DND-41 (cell line): ENCODE results near the gene INO80.

Experiments
- ATAC-seq: fragments of 200-7000 bp; cut with Tn5 transposase; 3 replicates; pipeline ENCODE4 v1.9.1; 2021; ENCODE audit warnings: low read depth; ENCODE audit not compliant: insufficient read depth
- DNase-seq: peaks from one replicate; pipeline ENCODE4 v3.0.0-alpha.2; 2020
- H2AFZ ChIP-seq: 2 replicates; pipeline ENCODE4 v1.6.0; 2012; ENCODE audit warnings: low read depth, low read length
- H3K27ac ChIP-seq: 2 replicates; pipeline ENCODE4 v1.5.1; 2012; ENCODE audit warnings: low read length, inconsistent platforms
- H3K27me3 ChIP-seq: fragments of 200-600 bp; sonication (generic); 2 replicates; pipeline ENCODE4 v1.6.0; 2012; ENCODE audit warnings: low read length, mild to moderate bottlenecking, inconsistent platforms; ENCODE audit not compliant: insufficient read depth, poor library complexity
- H3K36me3 ChIP-seq: 2 replicates; pipeline ENCODE4 v1.5.1; 2012; ENCODE audit warnings: low read length, inconsistent platforms; ENCODE audit not compliant: insufficient read depth
- H3K4me1 ChIP-seq: 2 replicates; pipeline ENCODE4 v1.5.1; 2012; ENCODE audit warnings: mild to moderate bottlenecking, low read length; ENCODE audit not compliant: insufficient read depth
- H3K4me2 ChIP-seq: 2 replicates; pipeline ENCODE4 v1.6.0; 2012; ENCODE audit warnings: mild to moderate bottlenecking, moderate library complexity, low read length, inconsistent platforms; ENCODE audit not compliant: insufficient read depth
- H3K4me3 ChIP-seq, 2 experiments: fragments of 200-600 bp in 1 of 2; shearing (Covaris generic) in 1 of 2; 2 replicates each; pipeline ENCODE4 v1.5.1; 2012 to 2016; ENCODE audit warnings: inconsistent platforms in 2 of 2, low read length in 2 of 2, mild to moderate bottlenecking in 2 of 2, low read depth in 1 of 2, moderate library complexity in 1 of 2
- H3K79me2 ChIP-seq: 2 replicates; pipeline ENCODE4 v1.6.0; 2012; ENCODE audit warnings: low read length, inconsistent platforms; ENCODE audit not compliant: insufficient read depth
- H3K9ac ChIP-seq: 2 replicates; pipeline ENCODE4 v1.6.0; 2012; ENCODE audit warnings: low read depth, mild to moderate bottlenecking, inconsistent platforms, low read length, moderate library complexity
- H3K9me3 ChIP-seq: 2 replicates; pipeline ENCODE4 v1.5.1; 2012; ENCODE audit warnings: low read length, moderate library complexity, mild to moderate bottlenecking, inconsistent platforms; ENCODE audit not compliant: insufficient read depth, severe bottlenecking
- H4K20me1 ChIP-seq: 2 replicates; pipeline ENCODE4 v1.6.0; 2012; ENCODE audit warnings: low read length; ENCODE audit not compliant: insufficient read depth
- EZH2 ChIP-seq: IDR thresholded peaks from 3 replicates; pipeline ENCODE4 v1.6.1; 2012; ENCODE audit warnings: borderline replicate concordance, low read depth, mild to moderate bottlenecking, moderate library complexity, low read length, inconsistent platforms; ENCODE audit not compliant: severe bottlenecking
- TF ChIP-seq, protein P1 (sequence below): IDR thresholded peaks from 2 replicates; pipeline ENCODE4 v1.5.1; 2012; ENCODE audit warnings: borderline replicate concordance, low read length, moderate library complexity, mild to moderate bottlenecking; ENCODE audit not compliant: poor library complexity, severe bottlenecking; ENCODE audit errors: extremely low read depth

The INO80 gene

DNA sequence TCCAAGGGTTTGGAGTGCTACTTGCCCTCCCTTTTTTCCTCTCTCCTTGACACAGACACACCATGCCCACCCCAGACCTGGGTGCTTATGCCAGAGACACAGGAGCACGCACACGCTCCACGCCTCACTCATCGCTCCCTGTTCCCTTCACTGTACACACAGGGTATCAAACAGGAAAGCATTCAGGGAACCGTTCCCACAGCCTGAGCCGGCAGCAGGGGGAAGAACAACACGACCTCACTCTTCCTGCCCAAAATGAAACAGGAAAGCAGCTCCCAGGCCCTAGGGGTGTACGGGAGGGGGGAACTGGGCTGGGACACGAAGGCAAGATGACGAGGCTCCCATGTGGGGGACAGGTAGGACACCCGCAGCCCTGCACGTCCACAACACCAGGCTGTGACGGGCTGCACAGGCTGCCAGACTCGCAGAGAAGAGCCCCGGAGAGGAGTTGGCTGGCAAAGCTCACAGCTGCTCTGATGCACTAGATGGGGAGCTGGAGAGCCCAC is 175.7 kb downstream of the INO80 start:
- Histone ChIP-seq H3K4me1 (peaks cover 32% of the 10 kb centered on the region), H3K79me2 (no peaks in the 10 kb centered on the region), H3K36me3 (no peaks in the 10 kb centered on the region), H3K27me3 (no peaks in the 10 kb centered on the region), H3K4me3 (no peak overlapping the region), H2AFZ (no peak overlapping the region), H4K20me1 (peaks cover 3% of the 10 kb centered on the region), H3K9me3 (no peaks in the 10 kb centered on the region), H3K4me2 (no peak overlapping the region), H3K9ac (no peak overlapping the region), H3K27ac (no peak overlapping the region)
- TF ChIP-seq, protein P1, sequence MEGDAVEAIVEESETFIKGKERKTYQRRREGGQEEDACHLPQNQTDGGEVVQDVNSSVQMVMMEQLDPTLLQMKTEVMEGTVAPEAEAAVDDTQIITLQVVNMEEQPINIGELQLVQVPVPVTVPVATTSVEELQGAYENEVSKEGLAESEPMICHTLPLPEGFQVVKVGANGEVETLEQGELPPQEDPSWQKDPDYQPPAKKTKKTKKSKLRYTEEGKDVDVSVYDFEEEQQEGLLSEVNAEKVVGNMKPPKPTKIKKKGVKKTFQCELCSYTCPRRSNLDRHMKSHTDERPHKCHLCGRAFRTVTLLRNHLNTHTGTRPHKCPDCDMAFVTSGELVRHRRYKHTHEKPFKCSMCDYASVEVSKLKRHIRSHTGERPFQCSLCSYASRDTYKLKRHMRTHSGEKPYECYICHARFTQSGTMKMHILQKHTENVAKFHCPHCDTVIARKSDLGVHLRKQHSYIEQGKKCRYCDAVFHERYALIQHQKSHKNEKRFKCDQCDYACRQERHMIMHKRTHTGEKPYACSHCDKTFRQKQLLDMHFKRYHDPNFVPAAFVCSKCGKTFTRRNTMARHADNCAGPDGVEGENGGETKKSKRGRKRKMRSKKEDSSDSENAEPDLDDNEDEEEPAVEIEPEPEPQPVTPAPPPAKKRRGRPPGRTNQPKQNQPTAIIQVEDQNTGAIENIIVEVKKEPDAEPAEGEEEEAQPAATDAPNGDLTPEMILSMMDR = no peak
- no peak for TF ChIP-seq EZH2
- ATAC-seq = no peak
- no peak for DNase-seq

DNA sequence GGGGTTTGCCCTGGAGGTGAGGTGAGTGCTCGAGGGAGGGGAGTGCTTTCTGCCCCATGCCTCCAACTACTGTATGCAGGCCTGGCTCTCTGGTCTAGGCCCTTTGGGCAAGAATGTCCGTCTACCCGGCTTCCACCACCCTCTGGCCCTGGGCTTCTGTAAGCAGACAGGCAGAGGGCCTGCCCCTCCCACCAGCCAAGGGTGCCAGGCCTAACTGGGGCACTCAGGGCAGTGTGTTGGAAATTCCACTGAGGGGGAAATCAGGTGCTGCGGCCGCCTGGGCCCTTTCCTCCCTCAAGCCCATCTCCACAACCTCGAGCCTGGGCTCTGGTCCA is 177.6 kb downstream of the INO80 start:
- Histone ChIP-seq H3K4me3 (no peak overlapping the region), H4K20me1 (peaks cover 3% of the 10 kb centered on the region), H3K27ac (no peak overlapping the region), H3K36me3 (no peaks in the 10 kb centered on the region), H3K27me3 (no peaks in the 10 kb centered on the region), H3K9me3 (no peaks in the 10 kb centered on the region), H3K9ac (no peak overlapping the region), H3K4me2 (no peak overlapping the region), H3K79me2 (no peaks in the 10 kb centered on the region), H3K4me1 (peaks cover 30% of the 10 kb centered on the region), H2AFZ (no peak overlapping the region)
- ATAC-seq = no peak
- no peak for TF ChIP-seq EZH2
- TF ChIP-seq, protein P1 = no peak
- no peak for DNase-seq

DNA sequence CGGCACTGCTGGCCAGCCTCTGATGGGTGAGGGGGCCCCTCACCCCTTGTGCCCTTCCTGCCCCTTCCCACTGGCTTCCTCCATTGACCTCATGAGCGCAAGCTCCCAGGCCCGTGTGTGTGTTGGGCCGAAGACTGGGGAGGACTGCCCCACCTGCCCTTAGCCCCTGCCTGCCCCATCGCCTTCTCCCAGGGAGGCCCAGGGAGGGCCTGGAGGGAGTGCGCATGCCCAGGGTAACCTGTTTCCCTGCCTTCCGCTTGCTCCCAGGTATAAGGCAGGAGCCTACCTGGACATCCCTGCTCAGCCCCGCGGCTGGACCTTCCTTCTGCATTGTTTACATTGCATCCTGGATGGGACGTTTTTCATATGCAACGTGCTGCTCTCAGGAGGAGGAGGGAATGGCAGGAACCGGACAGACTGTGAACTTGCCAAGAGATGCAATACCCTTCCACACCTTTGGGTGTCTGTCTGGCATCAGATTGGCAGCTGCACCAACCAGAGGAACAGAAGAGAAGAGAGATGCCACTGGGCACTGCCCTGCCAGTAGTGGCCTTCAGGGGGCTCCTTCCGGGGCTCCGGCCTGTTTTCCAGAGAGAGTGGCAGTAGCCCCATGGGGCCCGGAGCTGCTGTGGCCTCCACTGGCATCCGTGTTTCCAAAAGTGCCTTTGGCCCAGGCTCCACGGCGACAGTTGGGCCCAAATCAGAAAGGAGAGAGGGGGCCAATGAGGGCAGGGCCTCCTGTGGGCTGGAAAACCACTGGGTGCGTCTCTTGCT is 178.1 kb downstream of the INO80 start:
- peaks cover 25% of the 10 kb centered on the region for H3K4me1 ChIP-seq
- peaks cover 3% of the 10 kb centered on the region for H4K20me1 ChIP-seq
- H3K4me3 ChIP-seq = no peak overlapping the region
- ATAC-seq (no peak), DNase-seq (no peak)
- H2AFZ ChIP-seq = no peak overlapping the region
- H3K4me2 ChIP-seq = no peak overlapping the region
- no peaks in the 10 kb centered on the region for H3K27me3 ChIP-seq
- H3K27ac ChIP-seq = no peak overlapping the region
- H3K9me3 ChIP-seq = no peaks in the 10 kb centered on the region
- no peaks in the 10 kb centered on the region for H3K79me2 ChIP-seq
- H3K9ac ChIP-seq = no peak overlapping the region
- TF ChIP-seq EZH2 = no peak
- TF ChIP-seq, protein P1 = peak; percentile 52
- no peaks in the 10 kb centered on the region for H3K36me3 ChIP-seq
